ENCODE measurements around the gene SLC4A2. TPM values are rescaled to one million over a fixed set of nuclear protein-coding genes. Genes with fewer than 3 reads are reported as not detected.

The SLC4A2 gene
- total RNA-seq, 2 experiments from 2014 or later: 64.2 to 86.0 TPM

GRCh38 chr7:151012031-151012692 lies 47.2 kb upstream of the SLC4A2 start:
- H4K20me1 ChIP-seq (ENCODE audit: insufficient read depth, low read length): no peaks in the 10 kb centered on the region
- DNase-seq (ENCODE audit: low spot score): no peak
- H3K4me3 ChIP-seq (ENCODE audit: low read depth, low read length, poor library complexity, severe bottlenecking): no peak overlapping the region
- BruUV-seq (replicated peaks): no TSS peak
- intact Hi-C loops (cut with micrococcal nuclease; ENCODE audit: unreplicated experiment): no loop called here
- no peaks in the 10 kb centered on the region for H3K36me3 ChIP-seq (ENCODE audit: insufficient read depth, low read length)
- no peak overlapping the region for H2AFZ ChIP-seq (ENCODE audit: low read length)
- ChIA-PET POLR2A (no interaction called here), CTCF (ENCODE audit: unreplicated experiment) (interaction anchor here (0.5 kb wide), 1 partner anchor 52 kb away, joined by 3 read pairs; no protein-coding TSS in a partner anchor)
- H3K79me2 ChIP-seq (ENCODE audit: insufficient read depth, low read depth, low read length): no peaks in the 10 kb centered on the region
- no peaks in the 10 kb centered on the region for H3K9me2 ChIP-seq (ENCODE audit: insufficient read depth, low read length)
- TF ChIP-seq CTCF (conservative IDR thresholded peaks at IDR 0.05; ENCODE audit: low read length): no peak
- no peak for TF ChIP-seq EZH2phosphoT487 (IDR thresholded peaks at IDR 0.05; ENCODE audit: borderline replicate concordance, low read depth, low read length)
- no peak overlapping the region for H3K4me2 ChIP-seq (ENCODE audit: low read length)
- H3K9me3 ChIP-seq (ENCODE audit: low read length): no peaks in the 10 kb centered on the region
- no peak overlapping the region for H3K27ac ChIP-seq (ENCODE audit: low read depth, low read length, poor library complexity, severe bottlenecking)
- peaks cover 7% of the 10 kb centered on the region for H3K4me1 ChIP-seq (ENCODE audit: insufficient read depth, low read length, poor library complexity, severe bottlenecking)

GRCh38 chr7:151012911-151013347 lies 46.5 kb upstream of the SLC4A2 start:
- Histone ChIP-seq H3K79me2 (ENCODE audit: insufficient read depth, low read depth, low read length) (no peaks in the 10 kb centered on the region), H3K4me2 (ENCODE audit: low read length) (no peak overlapping the region), H2AFZ (ENCODE audit: low read length) (no peak overlapping the region), H3K36me3 (ENCODE audit: insufficient read depth, low read length) (no peaks in the 10 kb centered on the region), H3K4me1 (ENCODE audit: insufficient read depth, low read length, poor library complexity, severe bottlenecking) (peaks cover 10% of the 10 kb centered on the region), H3K9me2 (ENCODE audit: insufficient read depth, low read length) (no peaks in the 10 kb centered on the region), H4K20me1 (ENCODE audit: insufficient read depth, low read length) (no peaks in the 10 kb centered on the region), H3K27ac (ENCODE audit: low read depth, low read length, poor library complexity, severe bottlenecking) (no peak overlapping the region), H3K9me3 (ENCODE audit: low read length) (no peaks in the 10 kb centered on the region), H3K4me3 (ENCODE audit: low read depth, low read length, poor library complexity, severe bottlenecking) (no peak overlapping the region)
- intact Hi-C loops (cut with micrococcal nuclease; ENCODE audit: unreplicated experiment): no loop called here
- no peak for DNase-seq (ENCODE audit: low spot score)
- TF ChIP-seq CTCF (conservative IDR thresholded peaks at IDR 0.05; ENCODE audit: low read length) (peak; percentile 64), EZH2phosphoT487 (IDR thresholded peaks at IDR 0.05; ENCODE audit: borderline replicate concordance, low read depth, low read length) (no peak)
- ChIA-PET CTCF (ENCODE audit: unreplicated experiment) (interaction anchor here (0.6 kb wide), 1 partner anchor 20 kb away, joined by 8 read pairs; no protein-coding TSS in a partner anchor), POLR2A (no interaction called here)
- BruUV-seq (replicated peaks): no TSS peak

- H3K79me2 ChIP-seq (ENCODE audit: insufficient read depth, low read depth, low read length): no peaks in the 10 kb centered on the region
- no TSS peak for BruUV-seq (replicated peaks)
- TF ChIP-seq EZH2phosphoT487 (IDR thresholded peaks at IDR 0.05; ENCODE audit: borderline replicate concordance, low read depth, low read length) (no peak), CTCF (conservative IDR thresholded peaks at IDR 0.05; ENCODE audit: low read length) (no peak)
- no peaks in the 10 kb centered on the region for H4K20me1 ChIP-seq (ENCODE audit: insufficient read depth, low read length)
- DNase-seq (ENCODE audit: low spot score): no peak
- H3K9me2 ChIP-seq (ENCODE audit: insufficient read depth, low read length): no peaks in the 10 kb centered on the region
- H3K36me3 ChIP-seq (ENCODE audit: insufficient read depth, low read length): no peaks in the 10 kb centered on the region
- ChIA-PET POLR2A (interaction anchor here (0.5 kb wide), 1 partner anchor 311 kb away, joined by 3 read pairs; no protein-coding TSS in a partner anchor), CTCF (ENCODE audit: unreplicated experiment) (interaction anchor here (0.6 kb wide), 1 partner anchor 21 kb away, joined by 8 read pairs; no protein-coding TSS in a partner anchor)
- H3K9me3 ChIP-seq (ENCODE audit: low read length): no peaks in the 10 kb centered on the region
- intact Hi-C loops (cut with micrococcal nuclease; ENCODE audit: unreplicated experiment): no loop called here
- H3K4me1 ChIP-seq (ENCODE audit: insufficient read depth, low read length, poor library complexity, severe bottlenecking): peaks cover 10% of the 10 kb centered on the region
- H3K4me2 ChIP-seq (ENCODE audit: low read length): no peak overlapping the region
- H3K27ac ChIP-seq (ENCODE audit: low read depth, low read length, poor library complexity, severe bottlenecking): no peak overlapping the region
- no peak overlapping the region for H3K4me3 ChIP-seq (ENCODE audit: low read depth, low read length, poor library complexity, severe bottlenecking)
- H2AFZ ChIP-seq (ENCODE audit: low read length): no peak overlapping the region
These were observed 46.0 kb upstream of the SLC4A2 start for GRCh38 chr7:151013356-151013732.

Measured in OCI-LY7 (cell line).